NCI-H2227 (cell line): ENCODE data around the gene PDZK1.
"Not testable (repeated sequence)": the region's sequence is repeated elsewhere in the genome, so short reads cannot be mapped to it uniquely, and the experiment has no call there.

ENCODE experiments used
- DNase-seq: peaks from one replicate; lab custom pipeline; 2025; ENCODE audit not compliant: unreplicated experiment; lab: John Stamatoyannopoulos, UW

The PDZK1 gene

GRCh38 chr1:145662502-145662901, 44.7 kb downstream of the PDZK1 start:
- DNase-seq: not testable (repeated sequence)

GRCh38 chr1:145656245-145656943, 50.8 kb downstream of the PDZK1 start:
- DNase-seq: not testable (repeated sequence)

- DNase-seq: not testable (repeated sequence)
Measured at GRCh38 chr1:145643990-145644389, 63.2 kb downstream of the PDZK1 start.

GRCh38 chr1:145641886-145642285, 65.3 kb downstream of the PDZK1 start:
- not testable (repeated sequence) for DNase-seq

- DNase-seq: not testable (repeated sequence)
Measured at GRCh38 chr1:145636237-145636636, 70.9 kb downstream of the PDZK1 start.

- not testable (repeated sequence) for DNase-seq
Measured at GRCh38 chr1:145622177-145622576, 85.0 kb downstream of the PDZK1 start.
